HCT116 (cell line): ENCODE measurements around the gene TSPEAR. TPM values are rescaled to one million over a fixed set of nuclear protein-coding genes. Genes with fewer than 3 reads are reported as not detected.

Experiments used
- ATAC-seq: fragments of 200-7000 bp; cut with Tn5 transposase; 2 replicates; pipeline ENCODE4 v1.9.1; 2020; ENCODE audit warnings: mild to moderate bottlenecking, moderate library complexity
- BruUV-seq: library from RNA; stranded (reverse); fragments of 400-500 nt; replicated peaks from 2 replicates; lab custom pipeline; 2021; lab: Mats Ljungman, UMichigan
- CTCF ChIA-PET: fragments of 300-600 bp; sonication (Branson Sonifier 250); formaldehyde crosslinking; loops from one replicate; lab custom pipeline; 2021; ENCODE audit warnings: antibody characterized with exemption; lab: Charles Lee
- POLR2A ChIA-PET: fragments of 300-600, 350-600 bp; sonication (Branson Sonifier 250); formaldehyde crosslinking; loops from one replicate; lab custom pipeline; 2021; ENCODE audit warnings: antibody characterized with exemption; lab: Charles Lee
- RAD21 ChIA-PET, 2 experiments: fragments of 300-600 bp; sonication (Branson Sonifier 250); formaldehyde crosslinking; loops; one replicate each; lab custom pipeline; 2023; ENCODE audit warnings: low total read pairs in 2 of 2; ENCODE audit not compliant: uncharacterized antibody in 2 of 2, unreplicated experiment in 2 of 2, low non-redundant PET in 1 of 2; lab: Charles Lee
- DNase-seq: peaks from one replicate; pipeline ENCODE4 v3.0.0-alpha.2; 2010; ENCODE audit warnings: low read depth, low spot score
- H2AFZ ChIP-seq: fragments of 200-600 bp; shearing (Covaris generic), sonication (generic); 2 replicates; pipeline ENCODE4 v1.6.1; 2017; ENCODE audit warnings: low read depth, mixed run types, mixed read lengths, antibody characterized with exemption, low read length; ENCODE audit not compliant: poor library complexity, severe bottlenecking
- H3K27ac ChIP-seq: 2 replicates; pipeline ENCODE4 v1.5.1; 2012; ENCODE audit warnings: low read depth, low read length
- H3K27me3 ChIP-seq: fragments of 200-600 bp; sonication (generic); 2 replicates; pipeline ENCODE4 v1.6.1; 2016; ENCODE audit warnings: mixed run types, low read length, mixed read lengths; ENCODE audit not compliant: insufficient read depth
- H3K36me3 ChIP-seq, 2 experiments: fragments of 200-500 bp in 1 of 2; fragments of 200-600 bp in 1 of 2; sonication (Bioruptor generic) in 1 of 2; sonication (generic) in 1 of 2; 2 replicates each; pipeline versions ENCODE4 v1.5.1 to v1.6.1; 2014 to 2016; ENCODE audit warnings: low read length in 2 of 2, inconsistent platforms in 1 of 2, mixed read lengths in 1 of 2, mixed run types in 1 of 2; ENCODE audit not compliant: insufficient read depth in 2 of 2, control insufficient read depth in 1 of 2
- H3K4me1 ChIP-seq, 2 experiments: fragments of 200-600 bp in 1 of 2; sonication (generic) in 1 of 2; 2 replicates each; pipeline versions ENCODE4 v1.5.1 to v1.6.1; 2012 to 2017; ENCODE audit warnings: low read length in 2 of 2, inconsistent platforms in 1 of 2, mild to moderate bottlenecking in 1 of 2, mixed read lengths in 1 of 2, mixed run types in 1 of 2, moderate library complexity in 1 of 2; ENCODE audit not compliant: insufficient read depth in 2 of 2, control insufficient read depth in 1 of 2
- H3K4me2 ChIP-seq: fragments of 200-600 bp; sonication (generic); 2 replicates; pipeline ENCODE4 v1.6.1; 2017; ENCODE audit warnings: mixed run types, low read length, mixed read lengths
- H3K4me3 ChIP-seq, 2 experiments: fragments of 200-600 bp in 1 of 2; sonication (generic) in 1 of 2; replicated peaks in 1 of 2; 2 replicates each; pipeline ENCODE4 v1.5.1; 2011 to 2016; ENCODE audit warnings: low read length in 2 of 2, control low read depth in 1 of 2, low read depth in 1 of 2, mild to moderate bottlenecking in 1 of 2, mixed read lengths in 1 of 2, mixed run types in 1 of 2
- H3K79me2 ChIP-seq: fragments of 200-600 bp; sonication (generic); 2 replicates; pipeline ENCODE4 v1.6.1; 2017; ENCODE audit warnings: mild to moderate bottlenecking, mixed run types, low read length, moderate library complexity, mixed read lengths; ENCODE audit not compliant: insufficient read depth
- H3K9ac ChIP-seq: fragments of 200-600 bp; sonication (generic); 2 replicates; pipeline ENCODE4 v1.6.1; 2016; ENCODE audit warnings: low read length, mixed read lengths
- H3K9me2 ChIP-seq: fragments of 200-600 bp; sonication (generic), shearing (Covaris generic); 2 replicates; pipeline ENCODE4 v1.6.1; 2017; ENCODE audit warnings: mixed run types, mild to moderate bottlenecking, moderate library complexity; ENCODE audit not compliant: insufficient read depth
- H3K9me3 ChIP-seq, 2 experiments: fragments of 200-500 bp in 1 of 2; fragments of 200-600 bp in 1 of 2; sonication (Bioruptor generic) in 1 of 2; sonication (generic) in 1 of 2; 2 replicates each; pipeline ENCODE4 v1.6.1; 2014 to 2017; ENCODE audit warnings: low read length in 2 of 2, mixed read lengths in 2 of 2, inconsistent platforms in 1 of 2, low read depth in 1 of 2, mild to moderate bottlenecking in 1 of 2, mixed run types in 1 of 2, moderate library complexity in 1 of 2; ENCODE audit not compliant: control insufficient read depth in 1 of 2, insufficient read depth in 1 of 2
- H4K20me1 ChIP-seq: fragments of 200-600 bp; sonication (generic), shearing (Covaris generic); 2 replicates; pipeline ENCODE4 v1.6.1; 2017; ENCODE audit warnings: mixed run types, mild to moderate bottlenecking, moderate library complexity; ENCODE audit not compliant: insufficient read depth
- ATF3 ChIP-seq: IDR thresholded peaks from 2 replicates; pipeline ENCODE4 v1.6.1; 2012
- CBX3 ChIP-seq: IDR thresholded peaks from 2 replicates; pipeline ENCODE4 v1.6.1; 2012; ENCODE audit warnings: low read depth
- CEBPB ChIP-seq: IDR thresholded peaks from 2 replicates; pipeline ENCODE4 v1.6.1; 2012; ENCODE audit warnings: low read depth
- EGR1 ChIP-seq: IDR thresholded peaks from 2 replicates; pipeline ENCODE4 v1.6.1; 2012; ENCODE audit warnings: low read depth
- ELF1 ChIP-seq: IDR thresholded peaks from 2 replicates; pipeline ENCODE4 v1.6.1; 2012; ENCODE audit warnings: low read depth, borderline replicate concordance
- EZH2phosphoT487 ChIP-seq: fragments of 200-600 bp; IDR thresholded peaks from 2 replicates; pipeline ENCODE4 v1.6.1; 2018; ENCODE audit warnings: antibody characterized with exemption, borderline replicate concordance
- FOSL1 ChIP-seq: IDR thresholded peaks from 2 replicates; pipeline ENCODE4 v1.6.1; 2012; ENCODE audit warnings: low read depth
- MAX ChIP-seq: IDR thresholded peaks from 2 replicates; pipeline ENCODE4 v1.6.1; 2012
- SRF ChIP-seq: IDR thresholded peaks from 2 replicates; pipeline ENCODE4 v1.6.1; 2012; ENCODE audit warnings: low read depth
- TCF7L2 ChIP-seq: IDR thresholded peaks from 2 replicates; pipeline ENCODE4 v1.7.0; 2011; ENCODE audit warnings: borderline replicate concordance, inconsistent platforms; ENCODE audit not compliant: insufficient read depth, insufficient read length; ENCODE audit errors: extremely low read depth
- intact Hi-C: fragments of 100-400 bp; cut with micrococcal nuclease; formaldehyde crosslinking; loops from 2 replicates; pipeline ENCODE4 v1.10.0; 2022
- total RNA-seq: library from RNA; stranded (reverse); gene quantifications from one replicate; pipeline ENCODE4 v1.2.1, GENCODE V29; 2021; ENCODE audit not compliant: unreplicated experiment

The TSPEAR gene
- total RNA-seq, 1 experiment from 2014 or later: not detected

GRCh38 chr21:44724196-44724595 is 12.8 kb upstream of the TSPEAR start:
- ChIA-PET RAD21 (no interaction called here), POLR2A (no interaction called here), CTCF (no interaction called here)
- intact Hi-C loops: no loop called here
- no peaks in the 10 kb centered on the region for H3K79me2 ChIP-seq
- H3K4me1 ChIP-seq: no peaks in the 10 kb centered on the region
- H3K9me3 ChIP-seq: no peaks in the 10 kb centered on the region
- H3K36me3 ChIP-seq: no peaks in the 10 kb centered on the region
- H3K9ac ChIP-seq: no peak overlapping the region
- no peaks in the 10 kb centered on the region for H4K20me1 ChIP-seq
- no peak overlapping the region for H3K4me3 ChIP-seq
- H3K27ac ChIP-seq: no peak overlapping the region
- H3K4me2 ChIP-seq: no peak overlapping the region
- no peaks in the 10 kb centered on the region for H3K9me2 ChIP-seq
- no peak for ATAC-seq
- no peak overlapping the region for H2AFZ ChIP-seq
- no peaks in the 10 kb centered on the region for H3K27me3 ChIP-seq
- TF ChIP-seq CBX3 (no peak), MAX (no peak), EGR1 (no peak), EZH2phosphoT487 (no peak), TCF7L2 (no peak), FOSL1 (no peak), ATF3 (no peak), ELF1 (no peak), SRF (no peak), CEBPB (no peak)
- TF ChIP-seq, all 23 proteins: peak for 0
- BruUV-seq: no TSS peak
- no peak for DNase-seq
